ENCODE data around the gene NAMPT.
"Not testable (repeated sequence)": the region's sequence is repeated elsewhere in the genome, so short reads cannot be mapped to it uniquely, and the experiment has no call there.

NAMPT gene

DNA sequence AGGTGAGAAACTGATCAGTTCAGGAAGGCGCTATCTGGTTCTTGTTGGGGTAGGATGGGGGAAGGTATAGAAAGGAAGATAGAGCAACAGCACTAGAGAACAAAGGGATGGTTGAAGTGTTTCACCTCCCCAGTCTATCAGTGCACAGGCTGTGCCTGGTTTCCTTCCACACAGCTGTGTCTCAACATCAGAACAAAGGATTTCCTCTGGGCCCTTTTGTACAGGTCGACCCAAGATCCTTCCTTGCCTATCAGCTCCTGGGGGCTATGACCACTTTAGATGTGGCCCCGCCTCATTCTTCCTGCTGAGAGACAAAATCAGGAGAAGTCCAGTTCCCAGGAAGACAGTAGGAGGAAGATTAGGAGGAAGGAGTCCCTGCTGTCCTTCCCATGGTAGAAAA, 65.6 kb downstream of the NAMPT start:
- no peak for TF ChIP-seq POLR2A (IDR thresholded peaks at IDR 0.05; ENCODE audit: low read depth, low read length)
- no peak for TF ChIP-seq POLR2AphosphoS5 (IDR thresholded peaks at IDR 0.05; ENCODE audit: low read depth, low read length)
- no peak for FAIRE-seq
- no peak for DNase-seq (ENCODE audit: insufficient read length)

- no peak for TF ChIP-seq TAF1 (IDR thresholded peaks at IDR 0.05; ENCODE audit: borderline replicate concordance, low read depth, low read length)
- TF ChIP-seq POLR2A (IDR thresholded peaks at IDR 0.05; ENCODE audit: low read depth, low read length): no peak
- no peak for TF ChIP-seq POLR2AphosphoS5 (IDR thresholded peaks at IDR 0.05; ENCODE audit: low read depth, low read length)
- FAIRE-seq: no peak
- no peak for DNase-seq (ENCODE audit: insufficient read length)
Measured at GRCh38 chr7:106218546-106218945, 66.2 kb downstream of the NAMPT start.

DNA sequence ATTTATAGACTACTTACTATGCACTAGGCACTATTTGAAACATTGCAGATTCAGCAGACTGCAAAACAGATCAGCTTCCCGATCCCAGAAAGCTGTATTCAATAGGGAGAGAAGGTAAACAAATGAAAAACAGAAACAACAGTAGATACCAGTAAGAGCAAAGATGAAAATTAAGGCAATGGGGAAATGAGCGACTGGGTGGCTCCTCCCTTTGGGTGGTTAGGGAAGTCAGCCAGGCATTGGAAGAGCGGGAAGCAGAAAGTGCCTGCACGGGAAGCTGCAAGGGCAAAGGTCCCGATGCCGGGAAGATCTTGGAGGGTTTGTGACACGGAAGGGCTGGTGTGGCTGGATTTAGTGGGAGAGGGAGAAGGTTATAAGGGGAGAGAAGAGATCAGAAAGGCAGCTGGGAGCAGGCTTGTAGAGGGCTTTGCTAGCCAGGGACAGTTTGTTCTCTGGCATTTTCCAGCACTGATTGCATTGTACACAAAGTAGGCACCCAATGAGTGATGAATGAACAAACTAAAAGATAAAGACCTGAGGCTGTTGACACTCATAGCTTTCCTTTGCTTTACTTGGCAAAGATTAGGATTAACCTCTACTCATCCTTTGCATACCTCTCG, 67.8 kb downstream of the NAMPT start:
- DNase-seq (ENCODE audit: insufficient read length) (no peak), FAIRE-seq (no peak)
- TF ChIP-seq POLR2A (IDR thresholded peaks at IDR 0.05; ENCODE audit: low read depth, low read length) (no peak), POLR2AphosphoS5 (IDR thresholded peaks at IDR 0.05; ENCODE audit: low read depth, low read length) (no peak), TAF1 (IDR thresholded peaks at IDR 0.05; ENCODE audit: borderline replicate concordance, low read depth, low read length) (no peak)

- no peak for TF ChIP-seq POLR2A (IDR thresholded peaks at IDR 0.05; ENCODE audit: low read depth, low read length)
- TF ChIP-seq TAF1 (IDR thresholded peaks at IDR 0.05; ENCODE audit: borderline replicate concordance, low read depth, low read length): no peak
- TF ChIP-seq POLR2AphosphoS5 (IDR thresholded peaks at IDR 0.05; ENCODE audit: low read depth, low read length): no peak
- DNase-seq (ENCODE audit: insufficient read length): no peak
- no peak for FAIRE-seq
Measured at GRCh38 chr7:106216517-106216922, 68.3 kb downstream of the NAMPT start.

- FAIRE-seq (no peak), DNase-seq (ENCODE audit: insufficient read length) (no peak)
- no peak for TF ChIP-seq POLR2AphosphoS5 (IDR thresholded peaks at IDR 0.05; ENCODE audit: low read depth, low read length)
- no peak for TF ChIP-seq TAF1 (IDR thresholded peaks at IDR 0.05; ENCODE audit: borderline replicate concordance, low read depth, low read length)
- no peak for TF ChIP-seq POLR2A (IDR thresholded peaks at IDR 0.05; ENCODE audit: low read depth, low read length)
Measured at GRCh38 chr7:106215868-106216516, 68.8 kb downstream of the NAMPT start.

DNA sequence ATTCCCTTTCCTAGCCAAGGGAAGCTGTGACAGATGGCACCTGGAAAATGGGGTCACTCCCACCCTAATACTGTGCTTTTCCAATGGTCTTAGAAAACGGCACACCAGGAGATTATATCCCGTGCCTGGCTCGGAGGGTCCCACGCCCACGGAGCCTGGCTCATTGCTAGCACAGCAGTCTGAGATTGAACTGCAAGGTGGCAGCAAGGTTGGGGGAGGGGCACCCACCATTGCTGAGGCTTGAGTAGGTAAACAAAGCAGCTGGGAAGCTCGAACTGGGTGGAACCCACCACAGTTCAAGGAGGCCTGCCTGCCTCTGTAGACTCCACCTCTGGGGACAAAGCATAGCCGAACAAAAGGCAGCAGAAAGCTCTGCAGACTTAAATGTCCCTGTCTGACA, 75.8 kb downstream of the NAMPT start:
- FAIRE-seq: not testable (repeated sequence)

GRCh38 chr7:106206826-106207541, 77.8 kb downstream of the NAMPT start:
- no peak for TF ChIP-seq POLR2A (IDR thresholded peaks at IDR 0.05; ENCODE audit: low read depth, low read length)
- FAIRE-seq (no peak), DNase-seq (ENCODE audit: insufficient read length) (no peak)

More for the DNA sequence above, 75.8 kb downstream of the NAMPT start:
- not testable (repeated sequence) for DNase-seq (ENCODE audit: insufficient read length)

GRCh38 chr7:106205621-106206222, 79.1 kb downstream of the NAMPT start:
- TF ChIP-seq POLR2A (IDR thresholded peaks at IDR 0.05; ENCODE audit: low read depth, low read length) (no peak), TAF1 (IDR thresholded peaks at IDR 0.05; ENCODE audit: borderline replicate concordance, low read depth, low read length) (no peak), POLR2AphosphoS5 (IDR thresholded peaks at IDR 0.05; ENCODE audit: low read depth, low read length) (no peak)
- FAIRE-seq: no peak
- DNase-seq (ENCODE audit: insufficient read length): no peak

DNA sequence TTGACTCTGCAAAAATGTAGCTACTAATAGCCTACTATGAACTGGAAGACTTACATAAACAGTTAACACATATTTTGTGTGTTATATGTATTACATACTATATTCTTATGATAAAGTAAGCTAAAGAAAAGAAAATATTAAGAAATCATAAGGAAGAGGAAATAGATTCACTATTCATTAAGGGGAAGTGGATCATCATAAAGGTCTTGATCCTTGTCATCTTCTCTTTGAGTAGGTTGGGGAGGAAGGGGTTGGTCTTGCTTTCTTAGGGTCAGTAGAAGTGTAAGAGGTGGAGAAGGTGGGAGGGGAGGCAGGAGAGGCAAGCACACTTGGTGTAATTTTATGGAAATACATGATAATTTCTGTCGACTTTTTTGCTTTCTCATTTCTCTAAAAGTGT, 81.3 kb downstream of the NAMPT start:
- FAIRE-seq (no peak), DNase-seq (ENCODE audit: insufficient read length) (no peak)
- no peak for TF ChIP-seq POLR2A (IDR thresholded peaks at IDR 0.05; ENCODE audit: low read depth, low read length)
- TF ChIP-seq TAF1 (IDR thresholded peaks at IDR 0.05; ENCODE audit: borderline replicate concordance, low read depth, low read length): no peak
- no peak for TF ChIP-seq POLR2AphosphoS5 (IDR thresholded peaks at IDR 0.05; ENCODE audit: low read depth, low read length)

DNA sequence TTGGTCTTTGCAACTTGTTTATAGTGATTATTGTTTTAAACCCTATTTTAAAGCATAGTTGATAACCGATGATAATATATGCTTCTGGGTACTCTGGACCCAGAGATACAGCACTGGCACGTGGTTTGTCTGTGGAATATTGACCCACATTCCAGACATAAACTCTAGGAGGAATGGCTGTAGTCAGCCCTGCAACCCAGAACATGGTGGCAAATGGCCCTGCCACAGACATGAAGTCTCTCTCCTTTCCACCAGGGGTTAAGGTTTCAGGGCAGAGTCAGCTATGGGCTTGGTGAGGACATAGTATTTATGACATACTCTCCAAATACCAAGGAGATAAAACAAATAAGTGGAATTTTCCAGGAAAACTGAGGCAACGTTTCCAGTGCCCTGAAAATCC, 83.6 kb downstream of the NAMPT start:
- FAIRE-seq: no peak
- no peak for DNase-seq (ENCODE audit: insufficient read length)
- no peak for TF ChIP-seq TAF1 (IDR thresholded peaks at IDR 0.05; ENCODE audit: borderline replicate concordance, low read depth, low read length)
- TF ChIP-seq POLR2AphosphoS5 (IDR thresholded peaks at IDR 0.05; ENCODE audit: low read depth, low read length): no peak
- TF ChIP-seq POLR2A (IDR thresholded peaks at IDR 0.05; ENCODE audit: low read depth, low read length): no peak

DNA sequence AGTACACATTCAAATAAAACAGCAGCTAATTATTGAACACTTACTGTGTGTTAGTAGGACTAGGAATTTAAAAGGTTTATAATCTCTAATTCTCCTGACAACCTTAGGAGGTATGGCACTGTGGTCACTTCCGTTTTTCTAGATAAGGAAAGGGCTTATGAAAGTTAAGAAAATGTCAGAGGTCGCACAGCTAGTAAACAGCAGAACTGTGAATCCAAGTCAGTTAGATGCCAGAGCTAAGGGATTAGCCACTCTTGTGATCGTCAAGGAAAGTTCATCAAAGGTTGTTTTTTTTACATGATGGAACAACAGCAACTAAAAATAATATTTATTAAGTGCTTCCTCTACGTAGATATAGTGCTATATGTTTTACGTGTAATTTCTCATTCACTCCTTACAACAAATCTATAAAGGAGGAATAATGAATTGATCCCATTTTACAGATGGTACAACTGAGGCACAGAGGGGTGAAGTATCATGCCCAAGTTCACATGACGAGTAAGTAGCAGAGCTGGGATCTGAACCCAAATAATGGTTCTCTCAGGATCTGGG, 84.9 kb downstream of the NAMPT start:
- TF ChIP-seq POLR2AphosphoS5 (IDR thresholded peaks at IDR 0.05; ENCODE audit: low read depth, low read length): no peak
- no peak for TF ChIP-seq TAF1 (IDR thresholded peaks at IDR 0.05; ENCODE audit: borderline replicate concordance, low read depth, low read length)
- no peak for TF ChIP-seq POLR2A (IDR thresholded peaks at IDR 0.05; ENCODE audit: low read depth, low read length)
- DNase-seq (ENCODE audit: insufficient read length) (no peak), FAIRE-seq (no peak)

DNA sequence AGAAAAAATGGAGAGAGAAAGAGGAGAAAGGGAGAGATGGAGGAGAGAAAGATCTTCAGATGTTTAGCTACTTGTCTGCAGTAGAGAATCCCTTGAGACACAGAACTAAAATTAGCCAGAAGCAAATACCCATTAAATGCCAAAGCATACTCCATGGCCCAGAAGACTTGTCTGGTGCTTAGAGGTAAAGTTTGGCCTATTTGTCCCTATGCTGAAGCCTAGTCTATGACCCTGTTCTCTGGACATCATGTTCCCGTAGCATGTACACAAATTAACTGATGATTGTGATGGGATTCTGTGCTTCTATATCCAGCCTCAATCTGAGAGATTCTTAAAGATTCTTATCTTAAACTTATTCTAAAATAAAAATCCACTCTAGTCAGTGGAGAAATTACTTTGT, 85.8 kb downstream of the NAMPT start:
- no peak for FAIRE-seq
- DNase-seq (ENCODE audit: insufficient read length): no peak
- no peak for TF ChIP-seq POLR2A (IDR thresholded peaks at IDR 0.05; ENCODE audit: low read depth, low read length)
- no peak for TF ChIP-seq POLR2AphosphoS5 (IDR thresholded peaks at IDR 0.05; ENCODE audit: low read depth, low read length)
- no peak for TF ChIP-seq TAF1 (IDR thresholded peaks at IDR 0.05; ENCODE audit: borderline replicate concordance, low read depth, low read length)
